Measurements from ENCODE around the gene ARF4.

The ARF4 gene

DNA sequence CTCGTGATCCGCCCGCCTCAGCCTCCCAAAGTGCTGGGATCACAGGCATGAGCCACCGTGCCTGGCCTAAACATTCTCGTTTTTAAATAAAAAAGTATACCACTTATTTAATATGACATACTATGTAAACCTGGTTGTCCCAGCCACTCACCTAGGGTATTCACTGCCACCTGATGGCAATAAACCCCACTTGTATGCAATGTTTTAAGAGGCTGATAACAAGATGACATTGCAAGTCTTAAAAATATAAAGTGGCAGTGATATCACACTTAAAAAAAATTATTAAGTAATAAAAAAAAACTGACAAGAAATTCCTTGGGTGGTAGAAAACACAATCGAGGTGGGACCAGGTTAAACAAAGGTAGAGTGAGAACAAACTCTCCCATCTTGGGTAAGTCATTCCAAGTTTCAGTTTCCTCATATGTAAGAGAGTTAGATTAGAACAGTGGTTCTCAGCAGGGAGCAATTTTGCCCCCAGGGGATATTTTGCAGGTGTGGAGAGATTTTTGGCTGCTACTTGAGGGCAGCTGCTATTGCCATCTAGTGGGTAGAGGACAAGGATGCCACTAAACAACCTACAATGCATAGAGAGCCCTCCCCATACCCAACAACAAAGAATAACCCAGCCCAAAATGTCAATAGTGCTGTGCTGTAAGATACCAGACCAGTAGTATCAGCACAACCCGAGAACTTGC is 14.5 kb downstream of the ARF4 start:
- TF ChIP-seq, protein P1, sequence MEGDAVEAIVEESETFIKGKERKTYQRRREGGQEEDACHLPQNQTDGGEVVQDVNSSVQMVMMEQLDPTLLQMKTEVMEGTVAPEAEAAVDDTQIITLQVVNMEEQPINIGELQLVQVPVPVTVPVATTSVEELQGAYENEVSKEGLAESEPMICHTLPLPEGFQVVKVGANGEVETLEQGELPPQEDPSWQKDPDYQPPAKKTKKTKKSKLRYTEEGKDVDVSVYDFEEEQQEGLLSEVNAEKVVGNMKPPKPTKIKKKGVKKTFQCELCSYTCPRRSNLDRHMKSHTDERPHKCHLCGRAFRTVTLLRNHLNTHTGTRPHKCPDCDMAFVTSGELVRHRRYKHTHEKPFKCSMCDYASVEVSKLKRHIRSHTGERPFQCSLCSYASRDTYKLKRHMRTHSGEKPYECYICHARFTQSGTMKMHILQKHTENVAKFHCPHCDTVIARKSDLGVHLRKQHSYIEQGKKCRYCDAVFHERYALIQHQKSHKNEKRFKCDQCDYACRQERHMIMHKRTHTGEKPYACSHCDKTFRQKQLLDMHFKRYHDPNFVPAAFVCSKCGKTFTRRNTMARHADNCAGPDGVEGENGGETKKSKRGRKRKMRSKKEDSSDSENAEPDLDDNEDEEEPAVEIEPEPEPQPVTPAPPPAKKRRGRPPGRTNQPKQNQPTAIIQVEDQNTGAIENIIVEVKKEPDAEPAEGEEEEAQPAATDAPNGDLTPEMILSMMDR (IDR thresholded peaks at IDR 0.05): peak; percentile 75
- TF ChIP-seq ZFX (IDR thresholded peaks at IDR 0.05; ENCODE audit: borderline replicate concordance): no peak
- H3K27ac ChIP-seq: peak overlapping the region; percentile 28

DNA sequence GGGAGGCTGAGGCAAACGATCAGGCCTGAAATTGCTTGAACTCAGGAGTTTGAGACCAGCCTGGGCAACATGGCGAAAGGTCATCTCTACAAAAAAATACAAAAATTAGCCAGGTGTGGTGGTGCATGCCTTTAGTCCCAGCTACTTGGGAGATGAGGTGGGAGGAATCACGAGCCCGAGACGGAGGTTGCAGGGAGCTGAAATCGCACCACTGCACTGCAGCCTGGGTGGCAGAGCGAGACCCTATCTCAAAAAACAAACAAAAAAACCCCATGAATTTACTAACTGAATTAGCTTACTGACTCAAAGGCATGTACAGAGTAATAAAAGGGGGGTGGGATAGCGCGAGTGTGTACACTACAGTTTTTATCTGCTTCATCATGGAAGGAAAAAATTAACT is 19.3 kb downstream of the ARF4 start:
- no peak overlapping the region for H3K27ac ChIP-seq

DNA sequence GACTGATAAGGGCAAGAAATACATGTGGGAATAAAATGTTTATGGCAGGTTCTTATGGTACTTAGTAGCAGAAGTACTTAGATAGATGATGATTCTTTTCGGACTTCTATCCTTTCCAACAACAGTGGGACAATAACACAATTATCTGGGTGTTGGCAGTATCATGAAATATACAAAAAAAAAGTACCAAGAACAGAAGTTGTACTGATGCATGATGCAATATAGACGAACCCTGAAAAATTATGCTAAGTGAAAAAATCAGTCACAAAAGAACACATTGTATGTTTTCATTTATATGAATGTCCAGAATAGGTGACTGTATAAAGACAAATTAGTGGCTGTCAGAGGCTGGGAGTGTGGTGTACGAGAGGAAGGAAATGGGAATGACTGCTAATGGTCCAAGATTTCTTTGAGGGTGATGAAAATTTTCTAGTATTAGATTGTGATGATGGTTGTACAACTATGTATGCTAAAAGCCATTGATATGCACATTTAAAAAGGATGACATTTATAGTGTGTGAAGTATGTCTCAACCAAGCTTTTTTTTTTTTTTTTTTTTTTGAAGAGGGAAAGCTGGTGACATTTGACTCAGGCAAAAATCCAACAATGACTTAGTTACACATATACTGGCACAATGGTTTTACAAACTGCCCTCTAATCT is 21.0 kb downstream of the ARF4 start:
- no peak overlapping the region for H3K27ac ChIP-seq
- no peak for TF ChIP-seq ZFX (IDR thresholded peaks at IDR 0.05; ENCODE audit: borderline replicate concordance)
- TF ChIP-seq, protein P1 (IDR thresholded peaks at IDR 0.05): no peak

More for the DNA sequence above, 19.3 kb downstream of the ARF4 start:
- TF ChIP-seq ZFX (IDR thresholded peaks at IDR 0.05; ENCODE audit: borderline replicate concordance): no peak
- TF ChIP-seq, protein P1 (IDR thresholded peaks at IDR 0.05): no peak

DNA sequence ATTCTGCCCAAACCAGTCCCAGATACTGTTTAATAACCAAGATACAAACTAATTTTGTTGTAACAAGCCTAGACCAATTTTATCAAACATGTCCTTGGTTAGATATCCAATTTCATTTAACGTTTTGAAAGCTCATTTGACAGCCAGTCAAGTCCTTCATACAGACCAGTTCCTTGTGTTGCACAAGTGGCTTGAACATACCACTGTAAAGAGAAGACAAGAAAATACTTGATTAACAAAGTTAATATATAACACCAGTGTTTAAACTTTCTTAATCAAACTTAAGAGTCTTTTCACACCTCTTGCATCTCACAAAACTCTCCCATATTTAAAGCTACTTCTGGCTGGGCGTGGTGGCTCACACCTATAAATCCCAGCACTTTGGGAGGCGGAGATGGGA is 25.0 kb downstream of the ARF4 start:
- TF ChIP-seq, protein P1 (IDR thresholded peaks at IDR 0.05): no peak
- TF ChIP-seq ZFX (IDR thresholded peaks at IDR 0.05; ENCODE audit: borderline replicate concordance): no peak
- no peak overlapping the region for H3K27ac ChIP-seq

DNA sequence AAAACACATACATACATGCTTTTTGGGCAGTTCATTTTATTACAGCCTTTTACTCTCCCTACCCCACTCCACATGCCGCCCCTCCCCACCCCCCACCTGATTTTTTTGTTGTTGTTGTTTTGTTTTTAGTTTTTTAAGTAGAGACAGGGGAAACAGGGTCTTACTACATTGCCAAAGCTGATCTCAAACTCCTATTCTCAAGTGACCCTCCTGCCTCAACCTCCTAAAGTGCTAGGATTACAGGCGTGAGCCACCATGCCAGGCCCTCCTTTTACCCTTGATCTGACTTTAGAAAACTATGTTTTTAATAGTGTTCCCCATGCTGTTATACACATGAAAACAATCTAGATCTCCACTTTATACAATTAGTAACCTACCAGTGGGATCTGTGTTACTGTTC is 26.3 kb downstream of the ARF4 start:
- no peak for TF ChIP-seq ZFX (IDR thresholded peaks at IDR 0.05; ENCODE audit: borderline replicate concordance)
- TF ChIP-seq, protein P1 (IDR thresholded peaks at IDR 0.05): no peak
- H3K27ac ChIP-seq: no peak overlapping the region

DNA sequence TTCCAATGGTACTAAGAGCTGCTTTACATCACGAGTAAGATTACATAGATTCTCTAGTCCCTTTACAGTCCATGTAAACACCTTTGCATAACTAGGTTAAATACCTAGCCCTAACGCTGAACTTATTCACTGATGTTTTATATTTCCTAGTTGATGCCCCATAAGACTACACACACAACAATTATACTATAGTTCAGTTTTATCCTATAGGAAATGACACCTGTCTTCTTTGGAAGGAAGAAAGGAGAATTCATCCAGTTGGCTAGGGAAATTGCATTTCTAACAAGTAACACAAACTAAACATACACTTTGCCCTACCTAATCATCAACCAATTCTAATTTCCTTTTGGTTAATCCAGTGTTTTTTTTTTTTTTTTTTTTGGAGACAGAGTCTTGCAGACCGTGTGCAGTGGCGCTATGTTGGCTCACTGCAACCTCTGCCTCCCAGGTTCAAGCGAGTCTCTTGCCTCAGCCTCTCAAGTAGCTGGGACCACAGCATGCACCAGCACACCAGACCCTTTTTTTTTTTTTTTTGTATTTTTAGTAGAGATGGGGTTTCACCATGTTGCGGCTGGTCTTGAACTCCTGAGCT is 27.2 kb downstream of the ARF4 start:
- no peak overlapping the region for H3K27ac ChIP-seq
- no peak for TF ChIP-seq ZFX (IDR thresholded peaks at IDR 0.05; ENCODE audit: borderline replicate concordance)

DNA sequence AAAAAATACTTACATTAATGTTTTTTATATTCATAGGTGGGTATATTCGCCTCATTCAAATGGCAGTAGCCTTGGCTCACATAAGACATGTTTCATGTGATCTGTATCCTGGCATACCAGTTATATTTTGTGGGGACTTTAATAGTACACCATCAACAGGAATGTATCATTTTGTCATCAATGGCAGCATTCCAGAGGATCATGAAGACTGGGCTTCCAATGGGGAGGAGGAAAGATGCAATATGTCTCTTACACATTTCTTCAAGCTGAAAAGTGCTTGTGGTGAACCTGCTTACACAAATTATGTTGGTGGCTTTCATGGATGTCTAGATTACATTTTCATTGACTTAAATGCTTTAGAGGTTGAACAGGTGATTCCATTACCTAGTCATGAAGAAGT is 37.6 kb downstream of the ARF4 start:
- no peak for TF ChIP-seq ZFX (IDR thresholded peaks at IDR 0.05; ENCODE audit: borderline replicate concordance)
- TF ChIP-seq, protein P1 (IDR thresholded peaks at IDR 0.05): no peak

More for the DNA sequence above, 37.6 kb downstream of the ARF4 start:
- no peak overlapping the region for H3K27ac ChIP-seq
